Hematopoietic multipotent progenitor cell treated with erythropoietin and hydrocortisone succinate and interleukin-3 and kit ligand, for 6 days (in vitro differentiated cells): ENCODE data around the gene S100A9.
"Not testable (repeated sequence)": the region's sequence is repeated elsewhere in the genome, so short reads cannot be mapped to it uniquely, and the experiment has no call there.

Experiments used
- DNase-seq: peaks from one replicate; pipeline ENCODE4 v3.0.0-alpha.2; 2015

The S100A9 gene

GRCh38 chr1:153345187-153346076 lies 12.2 kb upstream of the S100A9 start:
- DNase-seq: no peak

GRCh38 chr1:153346077-153346723 lies 11.5 kb upstream of the S100A9 start:
- no peak for DNase-seq

- not testable (repeated sequence) for DNase-seq
Observed at GRCh38 chr1:153347049-153347448, 10.6 kb upstream of the S100A9 start.

- no peak for DNase-seq
Observed at GRCh38 chr1:153347856-153348255, 9.8 kb upstream of the S100A9 start.

GRCh38 chr1:153348511-153349362 lies 8.9 kb upstream of the S100A9 start, which contains the start of gene PGLYRP4:
Gene PGLYRP4, minus strand, starts transcription at chr1:153348841. Its CDS starts 909 bp downstream, at chr1:153347932.
- DNase-seq: no peak

GRCh38 chr1:153349363-153350320 lies 8.0 kb upstream of the S100A9 start:
- DNase-seq: no peak

GRCh38 chr1:153350321-153350957 lies 7.2 kb upstream of the S100A9 start:
- DNase-seq: no peak

GRCh38 chr1:153352523-153352922 lies 5.1 kb upstream of the S100A9 start:
- peak; percentile 91 for DNase-seq

- DNase-seq: peak; percentile 49
Observed at GRCh38 chr1:153353226-153353947, 4.3 kb upstream of the S100A9 start.

GRCh38 chr1:153354515-153355193 lies 3.0 kb upstream of the S100A9 start:
- DNase-seq: no peak

GRCh38 chr1:153355445-153356071 lies 2.1 kb upstream of the S100A9 start:
- peak; percentile 89 for DNase-seq

- no peak for DNase-seq
Observed at GRCh38 chr1:153356392-153357075, 1.1 kb upstream of the S100A9 start.

GRCh38 chr1:153357076-153357852 lies 390 bp upstream of the S100A9 start:
- no peak for DNase-seq

- DNase-seq: no peak
Observed at GRCh38 chr1:153358691-153358975, 979 bp downstream of the S100A9 start.

- DNase-seq: no peak
Observed at GRCh38 chr1:153359241-153359640, 1.6 kb downstream of the S100A9 start.

- no peak for DNase-seq
Observed at GRCh38 chr1:153360190-153360589, 2.5 kb downstream of the S100A9 start.

- DNase-seq: no peak
Observed at GRCh38 chr1:153360592-153361479, 3.2 kb downstream of the S100A9 start.
